SU-DHL-6 (cell line): ENCODE results near the gene FAM110C.

Experiments used
- EZH2phosphoT487 ChIP-seq: fragments of 200-600 bp; sonication (generic), shearing (Covaris generic); conservative IDR thresholded peaks from 2 replicates; pipeline ENCODE4 v1.6.1; 2018; ENCODE audit warnings: mild to moderate bottlenecking, antibody characterized with exemption, low read length, moderate library complexity, mixed read lengths
- TF ChIP-seq, protein P1 (sequence below): fragments of 200-600 bp; sonication (generic); IDR thresholded peaks from one replicate; pipeline ENCODE4 v1.5.1; 2017; ENCODE audit warnings: antibody characterized with exemption, mild to moderate bottlenecking, low read length, moderate library complexity; ENCODE audit not compliant: insufficient read depth, poor library complexity, severe bottlenecking

DNA sequence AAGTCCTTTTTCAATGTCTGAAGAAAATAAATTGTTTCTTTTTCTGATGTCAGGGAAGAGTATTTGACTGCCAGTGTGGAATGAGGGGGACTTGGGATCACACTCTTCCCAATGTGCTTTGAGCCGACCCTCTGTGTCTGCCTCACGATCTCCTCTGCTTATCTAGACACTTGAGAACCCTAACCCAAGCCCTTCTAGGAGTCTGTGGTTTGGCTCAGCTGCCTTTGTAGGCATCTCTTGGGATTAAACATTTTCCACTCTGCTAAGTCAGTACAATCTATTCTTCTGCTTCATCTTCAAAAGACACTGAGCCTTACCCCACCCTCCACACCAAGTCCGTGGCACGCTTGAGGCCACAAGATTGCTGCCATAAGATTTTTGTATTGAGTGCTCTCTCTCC is 19.4 kb downstream of the FAM110C start:
- TF ChIP-seq, protein P1, sequence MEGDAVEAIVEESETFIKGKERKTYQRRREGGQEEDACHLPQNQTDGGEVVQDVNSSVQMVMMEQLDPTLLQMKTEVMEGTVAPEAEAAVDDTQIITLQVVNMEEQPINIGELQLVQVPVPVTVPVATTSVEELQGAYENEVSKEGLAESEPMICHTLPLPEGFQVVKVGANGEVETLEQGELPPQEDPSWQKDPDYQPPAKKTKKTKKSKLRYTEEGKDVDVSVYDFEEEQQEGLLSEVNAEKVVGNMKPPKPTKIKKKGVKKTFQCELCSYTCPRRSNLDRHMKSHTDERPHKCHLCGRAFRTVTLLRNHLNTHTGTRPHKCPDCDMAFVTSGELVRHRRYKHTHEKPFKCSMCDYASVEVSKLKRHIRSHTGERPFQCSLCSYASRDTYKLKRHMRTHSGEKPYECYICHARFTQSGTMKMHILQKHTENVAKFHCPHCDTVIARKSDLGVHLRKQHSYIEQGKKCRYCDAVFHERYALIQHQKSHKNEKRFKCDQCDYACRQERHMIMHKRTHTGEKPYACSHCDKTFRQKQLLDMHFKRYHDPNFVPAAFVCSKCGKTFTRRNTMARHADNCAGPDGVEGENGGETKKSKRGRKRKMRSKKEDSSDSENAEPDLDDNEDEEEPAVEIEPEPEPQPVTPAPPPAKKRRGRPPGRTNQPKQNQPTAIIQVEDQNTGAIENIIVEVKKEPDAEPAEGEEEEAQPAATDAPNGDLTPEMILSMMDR: no peak
- TF ChIP-seq EZH2phosphoT487: no peak
